HG03521 (cell line): ENCODE measurements around the gene DDI2.

ENCODE experiments used
- ATAC-seq: cut with Tn5 transposase; IDR thresholded peaks from one replicate; pipeline ENCODE4 v1.9.1; 2021; ENCODE audit warnings: mild to moderate bottlenecking, moderate library complexity; ENCODE audit not compliant: unreplicated experiment

Gene DDI2

DNA sequence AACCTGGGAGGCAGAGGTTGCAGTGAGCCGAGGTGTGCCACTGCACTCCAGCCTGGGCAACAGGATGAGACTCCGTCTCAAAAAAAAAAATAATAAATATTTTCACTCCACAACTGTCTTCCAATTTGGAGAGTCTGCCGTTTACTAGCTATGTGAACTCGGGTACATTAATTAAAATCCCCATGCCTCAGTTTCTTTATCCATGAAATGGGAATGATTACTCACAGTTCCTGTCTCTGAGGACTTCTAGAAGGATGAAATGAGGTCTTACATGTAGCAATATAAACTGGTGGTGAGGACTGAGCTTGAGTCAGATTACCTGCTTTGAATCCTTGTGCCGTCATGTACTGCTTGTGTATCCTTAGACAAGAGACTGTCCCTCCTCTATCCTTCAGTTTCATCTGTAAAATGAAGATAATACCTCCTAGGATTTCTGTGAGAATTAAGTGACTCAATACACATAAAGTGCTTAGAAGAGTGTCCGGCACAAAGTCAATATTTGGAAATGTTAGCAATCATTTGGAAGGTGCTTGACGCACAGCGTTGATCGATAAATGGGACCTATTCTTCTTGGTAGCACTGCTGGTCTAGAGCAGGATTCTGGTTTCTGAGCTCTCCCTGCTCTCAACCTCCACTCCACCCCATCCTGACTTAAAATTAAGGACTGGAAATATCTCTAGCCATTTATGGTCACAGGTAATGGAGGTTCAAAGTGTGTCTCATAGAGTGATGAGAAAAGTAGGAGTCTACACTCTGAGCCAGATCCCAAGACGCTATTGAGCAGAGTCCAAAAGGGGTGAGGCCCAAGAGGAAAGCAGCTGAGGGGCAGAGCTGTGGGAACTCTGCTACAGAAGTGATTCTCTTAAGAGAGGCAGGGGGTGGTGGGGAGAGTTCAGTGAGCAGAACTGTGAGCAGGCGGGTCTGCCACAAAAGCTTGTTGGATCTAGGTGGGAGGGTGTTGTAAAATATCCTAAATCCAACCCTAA is 11.6 kb upstream of the DDI2 start:
- ATAC-seq: no peak

DNA sequence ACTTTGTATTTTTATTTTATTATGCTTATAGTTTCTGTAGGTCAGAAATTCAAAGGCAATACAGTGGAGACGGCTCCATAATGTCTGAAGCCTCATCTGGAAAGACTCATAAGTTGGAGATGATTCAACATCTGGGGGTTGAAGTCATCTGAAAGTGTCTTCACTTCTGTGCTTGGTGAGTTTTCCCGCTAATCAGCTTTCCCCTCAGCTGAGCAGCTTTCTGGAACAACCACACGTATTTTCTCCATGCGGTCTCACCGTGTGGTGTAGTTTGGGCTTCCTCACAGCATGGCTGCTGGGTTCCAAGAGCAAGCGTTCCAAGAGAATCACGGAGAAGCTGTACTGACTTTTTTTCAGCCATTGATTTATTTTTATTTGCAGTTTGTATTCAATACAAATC is 7.6 kb upstream of the DDI2 start:
- no peak for ATAC-seq

DNA sequence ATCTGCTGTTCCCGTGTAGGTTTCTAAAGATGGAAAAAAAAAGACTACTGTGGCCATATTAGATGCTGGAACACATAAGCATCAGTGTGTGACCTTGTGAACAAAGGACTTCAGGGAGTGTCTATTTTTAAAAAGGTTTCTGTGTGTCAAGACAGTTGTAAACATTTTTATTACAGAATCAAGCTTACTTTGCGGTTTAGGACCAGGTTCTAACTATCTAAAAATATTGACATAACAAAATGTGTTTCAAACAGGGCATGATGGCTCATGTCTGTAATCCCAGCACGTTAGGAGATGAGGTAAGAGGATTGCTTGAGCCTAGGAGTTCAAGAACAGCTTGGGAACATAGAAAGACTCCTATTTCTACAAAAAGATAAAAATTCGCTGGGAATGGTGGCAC is 7.1 kb upstream of the DDI2 start:
- no peak for ATAC-seq

DNA sequence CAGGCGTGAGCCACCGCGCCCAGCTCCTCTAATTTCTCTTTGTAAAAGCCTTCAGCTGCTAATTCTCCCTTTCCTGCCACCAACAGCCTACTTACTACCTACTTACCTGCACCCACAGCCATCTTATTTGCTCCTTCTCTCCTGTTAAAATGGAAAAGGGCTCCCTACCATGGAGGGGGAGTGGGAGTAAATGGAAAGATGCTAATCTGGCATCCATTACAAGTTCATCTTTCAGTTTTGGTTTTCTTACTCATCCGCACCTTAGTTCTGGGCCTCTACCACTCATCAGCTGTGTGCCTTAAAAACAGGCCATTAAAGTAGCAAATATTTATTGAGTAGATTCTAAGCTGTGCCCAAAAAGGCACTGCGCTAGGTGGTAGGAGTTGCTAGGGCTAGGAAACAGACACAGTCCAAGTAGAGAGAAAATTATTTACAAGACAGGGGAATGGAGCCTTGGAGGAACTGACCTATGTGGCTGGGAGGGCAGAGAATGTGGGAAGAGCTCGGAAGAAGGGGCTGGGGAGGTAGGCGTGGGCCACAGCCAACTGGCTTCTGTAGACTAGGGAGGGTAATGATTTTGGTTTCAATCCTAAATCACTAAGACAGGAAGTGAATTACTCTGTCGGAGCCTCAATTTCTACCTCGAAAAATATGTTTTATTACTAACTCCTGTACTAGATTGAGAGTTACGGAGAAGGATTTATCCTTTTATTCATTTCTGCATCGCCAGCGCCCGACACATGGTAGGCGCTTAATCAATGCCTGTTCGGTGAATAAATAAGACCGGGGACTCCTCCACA is 685 bp upstream of the DDI2 start:
- no peak for ATAC-seq

DNA sequence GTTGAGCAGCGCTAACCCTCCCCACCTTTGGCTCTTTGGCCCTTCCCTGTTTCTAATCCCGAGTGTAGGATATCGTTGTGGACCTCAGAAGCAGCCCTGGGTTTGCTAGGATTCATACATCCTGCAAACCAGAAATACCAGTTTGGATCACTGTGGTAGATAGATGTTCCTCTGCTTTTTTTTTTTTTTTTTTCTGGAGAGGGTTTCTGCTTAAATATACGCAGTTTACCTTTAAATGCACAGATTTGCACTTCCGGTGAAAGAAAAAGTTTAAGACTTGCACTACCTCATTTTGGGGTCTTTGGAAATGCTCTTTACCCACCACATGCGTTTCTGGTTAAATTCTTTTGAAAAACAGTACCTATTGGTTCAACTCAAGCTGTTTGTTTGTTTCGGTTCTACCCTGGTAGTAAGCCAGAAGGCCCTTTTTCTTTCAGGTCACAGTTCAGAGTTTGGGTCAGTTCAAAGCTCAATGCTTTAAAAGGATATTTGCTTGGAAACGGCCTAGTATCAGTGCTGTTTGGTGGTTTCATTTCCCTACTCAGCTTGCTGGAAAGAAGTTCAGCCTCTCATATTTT is 908 bp downstream of the DDI2 start:
- no peak for ATAC-seq

DNA sequence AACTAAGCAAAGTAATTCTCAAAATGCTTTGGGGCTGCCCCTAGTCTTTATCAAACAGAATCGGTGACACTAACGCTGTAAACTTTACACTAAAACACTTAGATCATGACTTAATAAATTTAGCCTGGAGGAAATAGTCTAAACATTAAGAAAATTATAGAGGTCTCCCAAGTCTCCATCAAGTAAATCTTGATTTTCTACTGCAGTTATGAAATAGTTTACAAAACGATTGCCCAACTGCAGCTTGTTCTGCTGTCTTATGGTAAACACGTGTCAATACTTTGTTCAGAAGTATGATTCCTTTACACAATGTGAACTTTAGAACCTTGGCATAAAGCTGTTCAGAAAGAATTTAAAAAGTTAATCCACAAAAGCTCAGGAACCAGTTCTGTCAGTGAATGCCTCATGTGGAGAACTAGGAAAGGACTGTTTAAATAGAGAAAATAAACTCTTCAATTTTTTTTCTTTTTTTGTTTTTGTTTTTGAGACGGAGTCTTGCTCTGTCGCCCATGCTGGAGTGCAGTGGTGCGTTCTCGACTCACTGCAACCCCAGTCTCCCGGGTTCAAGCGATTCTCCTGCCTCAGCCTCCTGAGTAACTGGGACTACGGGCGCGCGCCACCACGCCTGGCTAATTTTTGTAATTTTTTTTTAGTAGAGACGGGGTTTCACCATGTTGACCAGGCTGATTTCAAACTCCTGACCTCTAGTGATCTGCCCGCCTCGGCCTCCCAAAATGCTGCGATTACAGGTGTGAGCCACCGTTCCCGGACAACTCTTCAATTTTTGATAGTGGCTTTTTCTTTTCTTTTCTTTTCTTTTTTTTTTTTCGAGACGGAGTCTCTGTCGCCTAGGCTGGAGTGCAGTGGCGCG is 1.6 kb downstream of the DDI2 start:
- ATAC-seq: no peak

DNA sequence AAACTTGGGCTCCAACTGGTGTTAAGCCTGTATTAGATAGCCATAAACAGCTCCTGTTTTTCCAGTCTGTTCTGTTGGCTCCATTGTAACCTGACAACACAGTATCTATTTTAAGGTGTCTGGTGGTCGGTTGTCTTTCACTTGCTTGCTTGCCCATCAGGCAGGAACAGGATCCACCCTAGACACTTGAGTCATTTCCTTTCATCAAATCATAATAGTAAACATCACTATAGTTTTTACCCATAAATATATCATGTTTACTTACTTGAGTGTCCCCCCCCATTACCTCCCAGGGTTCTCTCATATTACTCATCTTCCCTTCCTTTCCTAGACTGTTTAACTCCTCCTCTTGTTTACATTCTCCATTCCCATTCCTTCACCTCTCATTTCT is 2.9 kb downstream of the DDI2 start:
- ATAC-seq: no peak

DNA sequence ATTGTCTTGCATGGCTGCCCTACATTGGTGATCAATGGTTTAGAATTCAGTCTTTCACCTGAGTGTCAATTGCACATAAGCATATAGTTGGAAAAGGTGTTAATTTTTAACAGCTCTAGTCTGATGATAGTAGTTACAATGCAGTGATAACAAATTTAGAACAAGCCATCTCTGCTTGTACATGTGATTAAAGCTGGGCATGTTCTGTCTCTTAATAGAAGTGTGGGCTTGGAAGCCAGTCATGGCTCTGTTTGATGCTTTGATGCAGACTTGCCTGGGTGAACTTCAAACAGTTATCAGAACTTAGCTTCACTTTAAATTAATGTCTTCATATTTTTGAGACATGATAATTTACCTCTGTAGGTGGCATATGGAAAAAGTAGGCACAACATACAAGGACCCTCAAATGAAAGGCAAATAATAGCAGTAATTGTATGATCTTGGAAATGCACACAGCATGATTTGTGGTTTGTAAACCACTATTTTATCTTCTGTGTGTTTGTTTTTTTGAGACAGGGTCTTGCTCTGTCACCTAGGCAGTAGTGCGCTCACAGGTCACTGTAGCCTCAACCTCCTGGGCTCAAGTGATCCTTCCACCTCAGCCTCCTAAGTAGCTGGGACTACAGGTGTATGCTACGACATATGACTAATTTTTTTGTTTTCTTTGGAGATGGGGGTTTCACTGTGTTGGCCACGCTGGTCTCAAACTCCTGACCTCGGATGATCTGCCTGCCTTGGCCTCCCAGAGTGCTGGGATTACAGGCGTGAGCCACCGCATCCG is 3.8 kb downstream of the DDI2 start:
- no peak for ATAC-seq

DNA sequence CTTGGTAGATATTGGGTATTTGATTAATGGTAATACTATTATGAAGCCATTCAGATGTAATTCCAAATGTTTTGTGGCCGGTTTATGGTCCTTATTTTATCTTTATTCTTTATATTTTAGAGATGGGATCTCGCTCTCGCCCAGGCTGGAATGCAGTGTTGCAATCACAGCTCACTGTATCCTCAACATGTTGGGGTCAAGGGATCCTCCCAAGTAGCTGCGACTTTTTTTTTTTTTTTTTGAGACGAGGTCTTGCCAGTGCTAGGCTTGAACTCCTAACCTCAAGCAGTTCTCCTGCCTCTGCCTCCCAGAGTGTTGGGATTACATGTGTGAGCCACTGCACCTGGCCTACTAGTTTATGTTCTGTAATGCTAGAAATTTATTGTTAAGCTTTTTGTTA is 4.7 kb downstream of the DDI2 start:
- ATAC-seq: no peak

DNA sequence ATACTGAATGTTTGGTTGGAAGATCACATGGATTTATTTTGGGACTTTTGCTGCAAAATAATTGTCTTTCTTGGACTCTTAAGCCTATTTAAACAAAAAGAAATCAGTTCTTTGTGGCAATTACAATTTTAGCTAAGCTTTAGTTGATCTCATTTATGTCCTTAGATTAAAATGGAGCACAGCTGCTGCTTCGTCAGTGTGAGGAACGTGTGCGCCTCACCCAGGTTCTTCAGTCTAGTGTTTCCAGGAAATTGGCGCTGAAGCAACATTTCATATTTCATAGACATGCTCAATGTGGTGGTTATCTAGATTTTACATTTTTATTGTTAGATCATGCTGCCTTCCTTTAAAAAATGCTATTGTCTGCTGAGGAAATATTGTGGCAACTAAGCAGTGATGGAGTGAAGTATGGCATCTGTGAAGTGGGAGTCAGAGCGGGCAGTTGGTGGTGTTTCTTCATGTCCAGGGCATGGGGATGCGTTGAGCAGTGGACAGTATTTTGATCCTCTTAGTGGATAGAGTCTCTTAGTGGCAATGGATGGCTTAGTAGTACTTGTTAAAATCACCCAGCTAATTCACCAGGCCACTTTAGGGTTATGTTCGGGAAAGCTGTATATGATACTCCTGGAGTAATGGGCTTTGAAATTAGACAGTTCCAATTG is 5.6 kb downstream of the DDI2 start:
- ATAC-seq: no peak

DNA sequence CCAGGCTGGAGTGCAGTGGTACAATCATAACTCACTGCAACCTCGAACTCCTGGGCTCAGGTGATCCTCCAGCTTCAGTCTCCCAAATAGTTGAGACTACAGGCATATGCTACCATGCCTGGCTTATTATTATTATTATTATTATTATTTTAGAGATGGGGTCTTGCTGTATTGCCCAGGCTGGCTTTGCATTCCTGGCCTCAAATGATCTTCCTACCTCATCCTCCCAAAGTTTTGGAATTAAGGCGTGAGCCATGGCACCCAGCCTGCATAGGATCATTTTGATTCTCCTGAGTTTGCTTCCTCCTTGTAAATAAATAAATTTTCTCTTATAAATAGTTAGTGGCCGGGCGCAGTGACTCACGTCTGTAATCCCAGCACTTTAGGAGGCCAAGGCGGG is 6.2 kb downstream of the DDI2 start:
- no peak for ATAC-seq

DNA sequence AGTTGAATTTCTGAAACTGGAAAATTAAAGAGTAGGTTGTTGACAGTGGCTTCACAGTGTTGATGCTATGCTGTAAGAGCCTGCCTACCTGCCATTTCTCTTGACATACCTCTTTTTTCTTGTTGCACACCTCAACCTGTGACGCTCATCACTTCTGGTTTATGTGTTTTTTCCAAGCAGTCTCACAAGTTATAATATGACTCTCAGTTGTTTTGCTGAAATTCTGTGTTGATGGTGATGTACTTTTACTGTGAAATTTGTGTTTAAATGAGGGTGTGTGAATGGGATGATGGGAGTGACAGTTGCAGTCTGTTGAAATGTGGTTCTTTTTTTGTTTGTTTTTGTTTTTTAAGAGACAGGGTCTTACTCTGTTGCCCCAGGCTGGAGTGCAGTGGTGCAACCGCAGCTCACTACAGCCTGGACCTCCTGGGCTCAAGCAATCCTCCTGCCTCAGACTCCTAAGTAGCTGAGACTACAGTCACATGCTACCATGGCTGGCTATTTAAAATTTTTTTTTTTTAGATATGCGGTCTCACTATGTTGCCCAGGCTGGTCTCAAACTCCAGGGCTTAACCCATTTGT is 7.0 kb downstream of the DDI2 start:
- no peak for ATAC-seq

DNA sequence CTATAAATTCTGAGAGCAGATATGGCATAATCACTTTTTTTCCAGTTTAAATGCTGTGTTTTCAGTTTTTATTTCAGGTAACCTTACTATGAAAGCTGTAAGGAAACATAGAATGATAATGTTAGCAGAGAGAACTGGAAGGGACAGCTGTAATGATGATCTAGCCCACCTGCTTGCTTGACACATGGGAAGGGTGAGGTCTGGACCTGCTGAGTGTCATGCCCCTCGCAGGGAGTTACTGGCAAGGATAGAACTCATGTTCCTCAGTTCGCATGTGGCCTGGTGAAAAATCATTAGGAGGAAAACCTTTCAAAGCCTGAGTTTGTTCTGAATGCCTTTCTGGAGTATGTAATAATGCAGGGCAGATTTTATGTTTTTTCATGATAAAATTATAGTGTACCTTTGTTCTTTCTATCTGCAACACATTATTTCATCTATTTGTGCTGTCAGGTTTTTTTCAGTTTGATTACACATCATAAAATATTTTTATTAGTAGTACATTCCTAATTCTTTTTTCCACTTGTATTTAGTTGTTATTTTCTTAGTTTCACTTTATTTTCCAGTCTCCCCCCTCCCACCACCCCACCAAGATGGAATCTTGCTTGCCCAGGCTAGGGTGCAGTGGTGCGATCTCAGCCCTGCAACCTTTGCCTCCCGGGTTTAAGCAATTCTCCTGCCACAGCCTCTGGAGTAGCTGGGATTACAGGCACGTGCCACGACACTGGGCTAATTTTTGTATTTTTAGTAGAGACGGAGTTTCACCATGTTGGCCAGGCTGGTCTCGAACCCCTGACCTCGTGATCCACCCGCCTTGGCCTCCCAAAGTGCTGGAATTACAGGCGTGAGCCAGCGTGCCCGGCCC is 8.0 kb downstream of the DDI2 start:
- ATAC-seq: no peak

DNA sequence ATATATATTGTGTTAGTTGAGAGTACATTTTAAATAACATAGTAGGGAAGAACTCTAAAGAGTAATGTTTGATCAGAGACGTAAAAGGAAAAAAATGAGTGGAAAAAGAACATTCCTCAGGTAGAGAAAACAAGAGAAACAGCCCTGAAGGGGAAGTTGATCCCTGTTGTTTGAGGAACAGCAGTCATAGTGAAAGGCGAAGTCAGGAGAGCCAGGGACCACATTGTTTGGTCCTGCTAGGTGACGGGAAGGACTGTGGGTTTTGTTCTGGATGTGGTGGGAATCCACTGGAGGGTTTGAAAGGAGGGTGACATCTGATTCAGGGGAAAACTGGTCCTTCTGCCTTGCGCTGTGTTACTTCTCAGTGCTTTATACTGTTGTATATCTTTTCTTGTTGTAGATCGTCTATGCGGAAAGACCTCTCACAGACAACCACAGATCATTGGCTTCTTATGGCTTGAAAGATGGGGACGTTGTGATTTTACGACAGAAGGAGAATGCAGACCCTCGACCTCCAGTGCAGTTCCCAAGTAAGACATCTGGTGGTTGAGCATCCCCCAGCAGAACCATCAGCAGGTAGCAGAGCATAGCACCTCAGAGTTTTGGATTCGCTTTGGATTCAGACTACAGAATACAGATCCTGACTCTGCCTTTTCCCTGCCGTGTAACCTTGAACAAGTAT is 9.2 kb downstream of the DDI2 start:
- ATAC-seq: no peak

DNA sequence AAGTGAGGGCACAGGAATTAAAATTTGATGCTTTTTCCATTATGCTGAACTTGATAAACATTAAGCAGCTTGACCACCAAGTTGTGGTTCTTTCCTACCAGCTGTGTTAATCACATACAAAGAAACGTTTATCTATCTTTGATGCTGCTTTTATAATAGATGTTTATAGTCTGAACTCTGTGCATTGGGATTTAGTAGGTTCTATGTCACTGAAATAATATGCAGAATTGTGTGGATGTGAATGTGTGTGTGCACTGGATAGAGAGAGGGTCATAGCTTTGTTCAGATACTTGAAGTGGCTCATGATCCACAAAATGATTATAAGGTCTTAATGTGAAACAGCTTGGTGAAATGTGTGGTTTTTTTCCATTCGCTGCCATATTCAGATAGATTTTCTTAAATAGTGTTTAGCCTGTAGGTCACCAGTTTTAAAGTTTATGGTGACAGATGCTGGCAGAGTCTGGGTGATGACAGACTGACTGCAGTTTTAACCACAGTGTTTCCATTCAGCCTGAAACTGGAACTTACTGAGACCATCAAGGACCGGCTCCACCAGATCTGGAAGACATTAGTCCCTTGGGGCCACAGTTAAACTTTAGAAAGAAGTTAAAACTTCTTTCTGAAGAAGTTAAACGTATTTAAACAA is 10.2 kb downstream of the DDI2 start:
- ATAC-seq: peak; percentile 59

DNA sequence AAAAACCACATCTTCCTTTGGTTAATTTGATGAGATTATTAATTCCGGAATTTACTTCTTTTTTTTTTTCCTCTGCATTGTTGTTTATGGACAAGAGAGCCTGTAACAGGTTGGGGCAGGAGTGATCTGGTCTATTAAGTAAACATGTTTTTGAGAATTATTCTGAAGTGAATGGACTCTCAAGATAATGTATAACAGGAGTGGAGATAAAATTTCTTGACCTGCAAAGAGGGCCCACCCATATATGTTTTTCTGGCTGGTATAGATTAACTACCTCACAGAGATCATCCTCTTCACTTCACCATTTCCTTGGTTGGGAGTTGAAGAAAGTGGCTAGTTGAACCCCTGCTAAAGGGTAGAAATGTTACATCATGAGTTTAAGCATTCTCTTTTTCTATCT is 10.7 kb downstream of the DDI2 start:
- ATAC-seq: no peak
